ENCODE results near the gene BICRAL. TPM values are rescaled to one million over a fixed set of nuclear protein-coding genes. Genes with fewer than 3 reads are reported as not detected.

BICRAL gene
- polyA plus RNA-seq, 1 of the 3 experiments (the other 2 are of a cell fraction): 5.1 TPM

DNA sequence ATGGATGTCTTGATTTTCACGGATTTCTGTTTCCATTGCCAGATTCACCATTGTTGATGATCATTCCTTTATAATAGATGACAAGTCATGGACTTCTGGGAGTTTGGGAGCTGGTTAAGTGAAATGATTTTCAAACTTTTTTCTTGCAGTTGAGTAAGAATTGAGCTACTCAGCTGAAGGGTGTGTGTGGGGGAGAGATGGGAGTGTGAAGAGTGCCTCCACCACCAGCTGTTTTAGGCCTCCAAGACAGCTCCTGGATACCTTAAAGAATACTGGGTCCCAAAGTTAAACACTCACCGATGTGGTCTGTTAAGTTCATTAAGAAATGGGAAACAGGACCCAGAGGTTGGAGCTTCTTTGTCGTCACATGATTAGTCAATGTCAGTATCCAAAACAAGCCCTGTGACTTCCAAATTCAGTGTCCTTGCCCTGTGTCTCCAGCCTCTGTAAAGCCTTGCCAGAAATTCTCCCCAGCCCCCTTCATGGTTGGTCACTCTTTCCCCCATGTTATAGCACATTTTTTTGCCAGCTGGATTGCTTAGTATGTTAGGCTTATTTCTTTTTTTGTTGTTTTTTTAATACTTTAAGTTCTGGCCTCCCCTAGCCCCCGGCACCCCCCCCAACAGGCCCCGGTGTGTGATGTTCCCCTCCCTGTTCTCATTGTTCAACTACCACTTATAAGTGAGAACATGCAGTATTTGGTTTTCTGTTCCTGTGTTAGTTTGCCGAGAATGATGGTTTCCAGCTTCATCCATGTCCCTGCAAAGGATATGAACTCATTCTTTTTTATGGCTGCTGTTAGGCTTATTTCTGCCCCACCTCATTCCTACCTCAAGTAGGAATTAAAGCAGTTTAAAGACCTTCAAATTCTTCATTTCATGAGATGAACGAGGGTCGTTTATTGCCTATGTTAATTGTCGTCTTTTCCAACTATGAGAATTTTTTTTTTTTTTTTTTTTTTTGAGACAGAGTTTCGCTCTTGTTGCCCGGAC lies 26.9 kb downstream of the BICRAL start:
- H4K20me1 ChIP-seq (ENCODE audit: insufficient read depth): no peaks in the 10 kb centered on the region
- no peaks in the 10 kb centered on the region; a peak in 1 of 4 replicates for H3K4me1 ChIP-seq (ENCODE audit: control insufficient read depth in 1 of 2, insufficient read depth in 2 of 2, low read depth in 1 of 2, low read length in 1 of 2)
- no peak overlapping the region for H3K4me3 ChIP-seq (ENCODE audit: low read depth in 2 of 2, low read length in 1 of 2)
- 96% methylated on average over 11 of the region's 11 CpGs for WGBS (ENCODE audit: low lambda C conversion rate)
- ChIA-PET POLR2A (interaction anchor here (0.6 kb wide), 1 partner anchor 513 kb away, joined by 3 read pairs; no protein-coding TSS in a partner anchor), CTCF (interaction anchor here (1.0 kb wide), 1 partner anchor 65 kb away, joined by 3 read pairs; no protein-coding TSS in a partner anchor)
- no peaks in the 10 kb centered on the region for H3K9me3 ChIP-seq
- no peak overlapping the region for H3K4me2 ChIP-seq
- H3K79me2 ChIP-seq (ENCODE audit: insufficient read depth): peaks cover 9% of the 10 kb centered on the region
- H3K27ac ChIP-seq (ENCODE audit: low read depth in 2 of 2, low read length in 1 of 2): no peak overlapping the region
- H2AFZ ChIP-seq (ENCODE audit: low read depth): no peak overlapping the region
- no peaks in the 10 kb centered on the region for H3K27me3 ChIP-seq (ENCODE audit: insufficient read depth)
- TF ChIP-seq, protein P1, sequence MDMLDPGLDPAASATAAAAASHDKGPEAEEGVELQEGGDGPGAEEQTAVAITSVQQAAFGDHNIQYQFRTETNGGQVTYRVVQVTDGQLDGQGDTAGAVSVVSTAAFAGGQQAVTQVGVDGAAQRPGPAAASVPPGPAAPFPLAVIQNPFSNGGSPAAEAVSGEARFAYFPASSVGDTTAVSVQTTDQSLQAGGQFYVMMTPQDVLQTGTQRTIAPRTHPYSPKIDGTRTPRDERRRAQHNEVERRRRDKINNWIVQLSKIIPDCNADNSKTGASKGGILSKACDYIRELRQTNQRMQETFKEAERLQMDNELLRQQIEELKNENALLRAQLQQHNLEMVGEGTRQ (IDR thresholded peaks at IDR 0.05; ENCODE audit: borderline replicate concordance, low read depth, low read length): no peak
- no peak for TF ChIP-seq SIN3A (IDR thresholded peaks at IDR 0.05; ENCODE audit: borderline replicate concordance, low read depth, low read length)
- TF ChIP-seq RFX5 (IDR thresholded peaks at IDR 0.05; ENCODE audit: low read length): no peak
- no peak for TF ChIP-seq MXI1 (IDR thresholded peaks at IDR 0.05; ENCODE audit: low read depth, low read length)
- TF ChIP-seq TCF12 (IDR thresholded peaks at IDR 0.05): no peak
- TF ChIP-seq MEF2A (IDR thresholded peaks at IDR 0.05; ENCODE audit: borderline replicate concordance, low read depth): no peak
- TF ChIP-seq JUND (IDR thresholded peaks at IDR 0.05): no peak
- no peak for TF ChIP-seq TAF1 (IDR thresholded peaks at IDR 0.05; ENCODE audit: borderline replicate concordance, low read depth, low read length)
- TF ChIP-seq FOSL2 (IDR thresholded peaks at IDR 0.05; ENCODE audit: borderline replicate concordance, low read depth): no peak
- peaks cover 0 to 9% of the 10 kb centered on the region in 2 experiments for H3K36me3 ChIP-seq (replicated peaks in 1 of 2; ENCODE audit: control insufficient read depth in 1 of 2, insufficient read depth in 2 of 2, low read length in 1 of 2)
- H3F3A ChIP-seq (replicated peaks; ENCODE audit: insufficient read depth): peaks cover 3% of the 10 kb centered on the region
- DNase-seq: no peak
- no peaks in the 10 kb centered on the region for H3K9me2 ChIP-seq
- H3K9ac ChIP-seq: no peak overlapping the region

DNA sequence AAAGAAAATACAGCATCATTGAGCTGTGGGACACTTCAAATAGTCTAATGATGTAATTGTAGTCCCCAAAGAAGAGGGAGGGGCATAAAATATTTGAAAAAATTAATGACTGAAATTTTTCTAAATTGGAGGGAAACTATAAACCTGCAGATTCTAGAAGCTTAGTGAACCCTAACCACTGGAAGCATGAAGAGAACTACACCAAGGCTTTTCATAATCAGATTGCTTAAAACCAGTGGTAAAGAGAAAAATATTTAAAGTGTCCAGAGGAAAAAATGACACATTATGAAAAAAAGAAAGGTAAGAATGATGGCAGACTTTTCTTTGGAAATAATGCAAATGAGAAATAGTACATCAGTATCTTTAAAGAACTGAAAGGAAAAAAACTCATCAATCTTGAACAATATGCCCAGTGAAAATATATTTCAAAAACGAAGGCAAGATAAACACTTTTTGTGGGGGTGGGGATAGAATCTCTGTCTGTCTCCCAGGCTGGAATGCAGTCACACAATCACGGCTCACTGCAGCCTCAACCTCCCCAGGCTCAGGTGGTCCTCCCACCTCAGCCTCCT lies 31.3 kb downstream of the BICRAL start:
- H3K79me2 ChIP-seq (ENCODE audit: insufficient read depth): no peaks in the 10 kb centered on the region
- no peaks in the 10 kb centered on the region for H4K20me1 ChIP-seq (ENCODE audit: insufficient read depth)
- ChIA-PET POLR2A (no interaction called here), CTCF (interaction anchor here (0.6 kb wide), 1 partner anchor 35 kb away, joined by 3 read pairs; no protein-coding TSS in a partner anchor)
- no peaks in the 10 kb centered on the region for H3K9me3 ChIP-seq
- no peaks in the 10 kb centered on the region for H3K27me3 ChIP-seq (ENCODE audit: insufficient read depth)
- no peak overlapping the region for H3K4me3 ChIP-seq (ENCODE audit: low read depth in 2 of 2, low read length in 1 of 2)
- TF ChIP-seq GATA2 (CRISPR knock-in tag; IDR thresholded peaks at IDR 0.05) (no peak), RFX5 (IDR thresholded peaks at IDR 0.05; ENCODE audit: low read length) (no peak), SIN3A (IDR thresholded peaks at IDR 0.05; ENCODE audit: borderline replicate concordance, low read depth, low read length) (no peak), RXRA (IDR thresholded peaks at IDR 0.05; ENCODE audit: borderline replicate concordance, low read depth) (no peak), EP300 (IDR thresholded peaks at IDR 0.05; ENCODE audit: borderline replicate concordance in 1 of 2, low read depth in 1 of 2, low read length in 1 of 2) (no peak)
- TF ChIP-seq, protein P2, sequence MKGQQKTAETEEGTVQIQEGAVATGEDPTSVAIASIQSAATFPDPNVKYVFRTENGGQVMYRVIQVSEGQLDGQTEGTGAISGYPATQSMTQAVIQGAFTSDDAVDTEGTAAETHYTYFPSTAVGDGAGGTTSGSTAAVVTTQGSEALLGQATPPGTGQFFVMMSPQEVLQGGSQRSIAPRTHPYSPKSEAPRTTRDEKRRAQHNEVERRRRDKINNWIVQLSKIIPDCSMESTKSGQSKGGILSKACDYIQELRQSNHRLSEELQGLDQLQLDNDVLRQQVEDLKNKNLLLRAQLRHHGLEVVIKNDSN (IDR thresholded peaks at IDR 0.05; ENCODE audit: borderline replicate concordance, low read depth): no peak
- TF ChIP-seq, protein P3, sequence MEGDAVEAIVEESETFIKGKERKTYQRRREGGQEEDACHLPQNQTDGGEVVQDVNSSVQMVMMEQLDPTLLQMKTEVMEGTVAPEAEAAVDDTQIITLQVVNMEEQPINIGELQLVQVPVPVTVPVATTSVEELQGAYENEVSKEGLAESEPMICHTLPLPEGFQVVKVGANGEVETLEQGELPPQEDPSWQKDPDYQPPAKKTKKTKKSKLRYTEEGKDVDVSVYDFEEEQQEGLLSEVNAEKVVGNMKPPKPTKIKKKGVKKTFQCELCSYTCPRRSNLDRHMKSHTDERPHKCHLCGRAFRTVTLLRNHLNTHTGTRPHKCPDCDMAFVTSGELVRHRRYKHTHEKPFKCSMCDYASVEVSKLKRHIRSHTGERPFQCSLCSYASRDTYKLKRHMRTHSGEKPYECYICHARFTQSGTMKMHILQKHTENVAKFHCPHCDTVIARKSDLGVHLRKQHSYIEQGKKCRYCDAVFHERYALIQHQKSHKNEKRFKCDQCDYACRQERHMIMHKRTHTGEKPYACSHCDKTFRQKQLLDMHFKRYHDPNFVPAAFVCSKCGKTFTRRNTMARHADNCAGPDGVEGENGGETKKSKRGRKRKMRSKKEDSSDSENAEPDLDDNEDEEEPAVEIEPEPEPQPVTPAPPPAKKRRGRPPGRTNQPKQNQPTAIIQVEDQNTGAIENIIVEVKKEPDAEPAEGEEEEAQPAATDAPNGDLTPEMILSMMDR (IDR thresholded peaks at IDR 0.05): no peak
- H3K36me3 ChIP-seq (replicated peaks in 1 of 2; ENCODE audit: control insufficient read depth in 1 of 2, insufficient read depth in 2 of 2, low read length in 1 of 2): peaks cover 0 to 9% of the 10 kb centered on the region in 2 experiments
- WGBS (ENCODE audit: low lambda C conversion rate): 94% methylated on average over 2 of the region's 2 CpGs
- no peak overlapping the region for H2AFZ ChIP-seq (ENCODE audit: low read depth)
- no peak overlapping the region for H3K4me2 ChIP-seq
- no peak overlapping the region for H3K9ac ChIP-seq
- peaks cover 6% of the 10 kb centered on the region for H3F3A ChIP-seq (replicated peaks; ENCODE audit: insufficient read depth)
- no peak for DNase-seq
- no peaks in the 10 kb centered on the region for H3K4me1 ChIP-seq (ENCODE audit: control insufficient read depth in 1 of 2, insufficient read depth in 2 of 2, low read depth in 1 of 2, low read length in 1 of 2)
- no peaks in the 10 kb centered on the region for H3K9me2 ChIP-seq
- no peak overlapping the region for H3K27ac ChIP-seq (ENCODE audit: low read depth in 2 of 2, low read length in 1 of 2)
